GM19328 (cell line): ENCODE data around the gene TMEM38B.
"Not testable (repeated sequence)": the region's sequence is repeated elsewhere in the genome, so short reads cannot be mapped to it uniquely, and the experiment has no call there.

ENCODE experiments used
- ATAC-seq: cut with Tn5 transposase; IDR thresholded peaks from one replicate; pipeline ENCODE4 v1.9.1; 2021; ENCODE audit warnings: mild to moderate bottlenecking, moderate library complexity; ENCODE audit not compliant: unreplicated experiment

The TMEM38B gene

GRCh38 chr9:105714020-105714331 is 19.6 kb downstream of the TMEM38B start:
- ATAC-seq = no peak

GRCh38 chr9:105716146-105716545 is 21.8 kb downstream of the TMEM38B start:
- ATAC-seq = no peak

- ATAC-seq = no peak
These were observed 27.8 kb downstream of the TMEM38B start for GRCh38 chr9:105722099-105722498.

GRCh38 chr9:105725370-105725769 is 31.0 kb downstream of the TMEM38B start:
- ATAC-seq = no peak

GRCh38 chr9:105728230-105728629 is 33.9 kb downstream of the TMEM38B start:
- not testable (repeated sequence) for ATAC-seq

GRCh38 chr9:105731420-105731819 is 37.1 kb downstream of the TMEM38B start:
- ATAC-seq = not testable (repeated sequence)

- ATAC-seq = no peak
These were observed 41.0 kb downstream of the TMEM38B start for GRCh38 chr9:105735366-105735765.

GRCh38 chr9:105737205-105737604 is 42.9 kb downstream of the TMEM38B start:
- no peak for ATAC-seq

- ATAC-seq = no peak
These were observed 47.7 kb downstream of the TMEM38B start for GRCh38 chr9:105742088-105742487.

- ATAC-seq = not testable (repeated sequence)
These were observed 53.0 kb downstream of the TMEM38B start for GRCh38 chr9:105747325-105747724.

- no peak for ATAC-seq
These were observed 57.4 kb downstream of the TMEM38B start for GRCh38 chr9:105751761-105752160.

- no peak for ATAC-seq
These were observed 63.3 kb downstream of the TMEM38B start for GRCh38 chr9:105757496-105758251.

- no peak for ATAC-seq
These were observed 65.7 kb downstream of the TMEM38B start for GRCh38 chr9:105760053-105760452.

- ATAC-seq = not testable (repeated sequence)
These were observed 88.5 kb downstream of the TMEM38B start for GRCh38 chr9:105782561-105783494.

GRCh38 chr9:105783495-105783872 is 89.1 kb downstream of the TMEM38B start:
- ATAC-seq = not testable (repeated sequence)

GRCh38 chr9:105786796-105787195 is 92.5 kb downstream of the TMEM38B start:
- not testable (repeated sequence) for ATAC-seq

GRCh38 chr9:105816202-105816744 is 121.9 kb downstream of the TMEM38B start:
- no peak for ATAC-seq

GRCh38 chr9:105816981-105817380 is 122.6 kb downstream of the TMEM38B start:
- no peak for ATAC-seq

GRCh38 chr9:105818903-105819302 is 124.6 kb downstream of the TMEM38B start:
- ATAC-seq = no peak

- no peak for ATAC-seq
These were observed 128.5 kb downstream of the TMEM38B start for GRCh38 chr9:105822814-105823213.
